K562 (cell line): ENCODE measurements around the gene ZBTB24. TPM values are rescaled to one million over a fixed set of nuclear protein-coding genes. Genes with fewer than 3 reads are reported as not detected.
A peak's percentile ranks its signal among the peaks of the same experiment; 100 is the strongest.

ENCODE experiments used
- ATAC-seq: fragments of 200-7000 bp; cut with Tn5 transposase; 3 replicates; pipeline ENCODE4 v1.9.1; 2020; ENCODE audit warnings: moderate library complexity
- BruUV-seq: library from RNA; stranded (reverse); fragments of 400-500 nt; replicated peaks from 2 replicates; lab custom pipeline; 2021; lab: Mats Ljungman, UMichigan
- CTCF ChIA-PET: fragments of 300-600 bp; formaldehyde crosslinking; extraction: SDS; loops from one replicate; lab custom pipeline; 2021; ENCODE audit warnings: low intra/inter-chr PET ratio; lab: Yijun Ruan, JAX
- POLR2A ChIA-PET: fragments of 300-600, 350-650 bp; sonication (Branson Sonifier 250); formaldehyde crosslinking; extraction: SDS; loops from one replicate; lab custom pipeline; 2021; ENCODE audit warnings: antibody characterized with exemption, inconsistent platforms; lab: Yijun Ruan, JAX
- DNase-seq, 4 experiments: peaks; one replicate each; pipeline versions ENCODE4 v3.0.0 to v3.0.0-alpha.2; 2011 to 2018; ENCODE audit warnings: low spot score in 3 of 4, mixed read lengths in 3 of 4; ENCODE audit errors: extremely low read depth in 1 of 4
- FAIRE-seq: peaks from 2 replicates; lab custom pipeline; 2011; peaks lifted over from hg19 to GRCh38; lab: Jason Lieb, UNC
- H2AFZ ChIP-seq: 2 replicates; pipeline ENCODE4 v1.6.0; 2011; ENCODE audit warnings: low read depth, low read length, control low read depth, inconsistent platforms
- H3K27ac ChIP-seq: fragments of 200-600 bp; 3 replicates; pipeline ENCODE4 v1.8.0; 2011; ENCODE audit warnings: low read depth, mild to moderate bottlenecking, control low read depth, inconsistent platforms, low read length, moderate library complexity, mixed read lengths; ENCODE audit errors: extremely low read depth
- H3K27me3 ChIP-seq, 2 experiments: fragments of 300-600 bp in 1 of 2; 2 replicates in 1 of 2; 3 replicates in 1 of 2; pipeline versions ENCODE4 v1.6.0 to v1.8.0; 2011; ENCODE audit warnings: inconsistent platforms in 2 of 2, low read length in 2 of 2, mild to moderate bottlenecking in 1 of 2, mixed read lengths in 1 of 2, moderate library complexity in 1 of 2; ENCODE audit not compliant: control insufficient read depth in 2 of 2, insufficient read depth in 2 of 2
- H3K36me3 ChIP-seq: fragments of 300-600 bp; 3 replicates; pipeline ENCODE4 v1.8.0; 2011; ENCODE audit warnings: mild to moderate bottlenecking, low read length, inconsistent platforms; ENCODE audit not compliant: control insufficient read depth, insufficient read depth
- H3K4me1 ChIP-seq, 2 experiments: fragments of 200-600 bp in 1 of 2; replicated peaks in 1 of 2; 2 replicates in 1 of 2; 3 replicates in 1 of 2; pipeline versions ENCODE4 v1.5.1 to v1.8.0; 2011; ENCODE audit warnings: inconsistent platforms in 2 of 2, low read length in 2 of 2, mild to moderate bottlenecking in 1 of 2, mixed read lengths in 1 of 2, moderate library complexity in 1 of 2; ENCODE audit not compliant: control insufficient read depth in 2 of 2, insufficient read depth in 2 of 2
- H3K4me2 ChIP-seq: 2 replicates; pipeline ENCODE4 v1.6.1; 2011; ENCODE audit warnings: low read length, control low read depth, inconsistent platforms, mixed read lengths; ENCODE audit not compliant: insufficient read depth
- H3K4me3 ChIP-seq: fragments of 200-600 bp; sonication (generic), shearing (Covaris generic); 2 replicates; pipeline ENCODE4 v1.5.1; 2016; ENCODE audit warnings: control low read depth, inconsistent platforms
- H3K79me2 ChIP-seq: fragments of 200-600 bp; 3 replicates; pipeline ENCODE4 v1.8.0; 2011; ENCODE audit warnings: low read length, inconsistent platforms; ENCODE audit not compliant: control insufficient read depth, insufficient read depth
- H3K9ac ChIP-seq, 2 experiments: 2 replicates each; pipeline versions ENCODE4 v1.6.0 to v1.6.1; 2011; ENCODE audit warnings: low read depth in 2 of 2, low read length in 2 of 2, control low read depth in 1 of 2, inconsistent platforms in 1 of 2, mild to moderate bottlenecking in 1 of 2, mixed read lengths in 1 of 2; ENCODE audit not compliant: insufficient read depth in 1 of 2
- H3K9me1 ChIP-seq: one replicate; pipeline ENCODE4 v1.6.0; 2011; ENCODE audit warnings: inconsistent platforms, mild to moderate bottlenecking, low read length, moderate library complexity; ENCODE audit not compliant: control insufficient read depth, insufficient read depth
- H3K9me3 ChIP-seq: replicated peaks from 2 replicates; pipeline ENCODE4 v1.5.1; 2011; ENCODE audit warnings: low read depth, low read length, inconsistent platforms; ENCODE audit not compliant: control insufficient read depth, insufficient read depth
- H4K20me1 ChIP-seq: replicated peaks from 2 replicates; pipeline ENCODE4 v1.6.1; 2011; ENCODE audit warnings: low read length, inconsistent platforms, mixed read lengths; ENCODE audit not compliant: control insufficient read depth, insufficient read depth
- POLR2G ChIP-seq: fragments of 200-400 bp; formaldehyde crosslinking; IDR thresholded peaks from 2 replicates; pipeline ENCODE4 v1.6.1; 2017; ENCODE audit warnings: low read depth, mild to moderate bottlenecking, antibody characterized with exemption, low read length, moderate library complexity
- SAP30 ChIP-seq: fragments of 200-600 bp; sonication (generic); IDR thresholded peaks from 2 replicates; pipeline ENCODE4 v1.6.1; 2012; ENCODE audit warnings: borderline replicate concordance, low read depth, mild to moderate bottlenecking, moderate library complexity, low read length, control low read depth, inconsistent platforms; ENCODE audit not compliant: insufficient read depth, poor library complexity, severe bottlenecking
- TEAD1 ChIP-seq, 2 experiments: fragments of 450-650 bp in 1 of 2; sonication (generic) in 1 of 2; formaldehyde crosslinking; IDR thresholded peaks; 2 replicates each; pipeline versions ENCODE4 v1.4.0 to v1.8.0; 2020 to 2022; ENCODE audit warnings: mild to moderate bottlenecking in 2 of 2, missing genetic modification reagents in 1 of 2
- ZC3H11A ChIP-seq: IDR thresholded peaks from 2 replicates; pipeline ENCODE4 v1.6.1; 2012; ENCODE audit warnings: low read depth, low read length, improper control_type of control experiment
- ZNF263 ChIP-seq: sonication (generic); formaldehyde crosslinking; IDR thresholded peaks from 2 replicates; pipeline ENCODE4 v1.8.0; 2022; ENCODE audit warnings: mild to moderate bottlenecking, missing genetic modification reagents, borderline replicate concordance
- WGBS: fragments of 100-300 bp; shearing (Covaris generic); methylation state at CpG from one replicate; pipeline ENCODE4 v1.1.6; 2016; ENCODE audit warnings: low coverage, mixed read lengths; ENCODE audit not compliant: insufficient coverage; ENCODE audit errors: missing lambda C conversion rate; 5-methylcytosine and 5-hydroxymethylcytosine counted together
- in situ Hi-C: fragments of 300-500 bp; cut with MboI; formaldehyde crosslinking; loops from 4 replicates; pipeline ENCODE4 v1.15.0; 2018; ENCODE audit warnings: inconsistent platforms, mixed read lengths
- intact Hi-C: fragments of 100-400 bp; cut with micrococcal nuclease; formaldehyde crosslinking; loops from 2 replicates; pipeline ENCODE4 v1.14.2; 2022
- polyA plus RNA-seq, 8 experiments: library from polyadenylated mRNA; depleted of rRNA in 4 of 8; stranded (reverse) in 5 of 8; unstranded in 3 of 8; fragments of >200 nt; fragmentation: Nextera tagmentation in 2 of 8; fragmentation: Illumina TruSeq in 1 of 8; extraction: Ambion mirVana in 2 of 8; extraction: Trizol in 1 of 8; gene quantifications; 2 replicates each; pipeline versions ENCODE4 v1.2.1 to v1.2.3, GENCODE V29; 2011 to 2014; ENCODE audit warnings: inconsistent platforms in 1 of 8, missing spikeins in 1 of 8
- total RNA-seq, 7 experiments: library from RNA; depleted of rRNA in 6 of 7; stranded (reverse); fragments of >200 nt in 6 of 7; fragmentation: Illumina TruSeq in 2 of 7; extraction: Trizol in 2 of 7; gene quantifications; 2 replicates each; pipeline versions ENCODE4 v1.2.1 to v1.2.3, GENCODE V29; 2011 to 2021; ENCODE audit warnings: low replicate concordance in 1 of 7

The ZBTB24 gene
- total and polyA plus RNA-seq, 9 of the 15 experiments (the other 6 are each of a cell fraction or from before 2014, with no cell fraction given) = 2.0 to 16.7 (median 8.3) TPM

DNA sequence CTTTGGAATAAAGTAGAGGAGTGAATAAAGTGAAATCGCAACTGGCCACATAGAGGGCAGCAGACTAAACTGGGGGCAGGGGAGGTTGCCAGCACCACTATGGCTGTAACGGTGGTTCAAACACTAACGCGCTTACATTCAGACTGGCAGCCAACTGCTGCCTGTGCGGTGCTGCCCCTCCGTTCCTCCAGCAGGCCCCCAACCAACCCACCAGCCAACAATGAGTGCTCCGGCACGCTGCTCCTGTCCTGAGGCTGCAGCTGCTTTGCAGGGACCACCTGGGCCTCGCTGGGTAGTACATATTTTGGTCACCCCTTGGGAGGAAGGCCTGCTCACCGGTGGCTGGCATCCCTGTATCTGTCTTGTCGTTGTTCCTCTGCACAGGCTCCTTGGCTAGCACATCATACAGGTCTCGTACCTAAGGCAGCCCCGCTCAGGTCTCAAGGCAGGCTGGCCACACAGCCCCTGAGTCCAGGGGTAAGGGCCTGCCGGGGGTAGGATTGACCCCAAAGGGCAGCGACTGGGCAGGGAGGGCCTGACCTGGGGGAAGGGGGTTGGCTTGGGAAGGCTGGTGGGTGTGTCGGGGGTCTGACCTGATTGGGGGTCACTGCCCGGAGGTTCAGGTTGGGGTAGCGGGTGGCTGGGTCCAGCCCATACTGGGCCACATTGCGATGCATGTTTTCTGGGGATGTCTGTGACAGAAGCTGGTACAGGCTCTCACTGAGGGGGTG is 33.8 kb downstream of the ZBTB24 start:
- intact Hi-C loops (no loop called here), in situ Hi-C loops (no loop called here)
- BruUV-seq = no TSS peak
- no peak overlapping the region for H3K4me3 ChIP-seq
- FAIRE-seq = no peak
- no peak for ATAC-seq
- 71% methylated on average over 13 of the region's 19 CpGs for WGBS
- no peak for TF ChIP-seq ZNF263 (CRISPR knock-in tag)
- TF ChIP-seq ZC3H11A = no peak
- TF ChIP-seq TEAD1 (CRISPR knock-in tag; IDR thresholded peaks at IDR 0.05) = no peak
- peak; percentile 69 for TF ChIP-seq POLR2G
- TF ChIP-seq SAP30 = no peak
- no peak for DNase-seq
- no peaks in the 10 kb centered on the region for H3K27me3 ChIP-seq
- peaks cover 26% of the 10 kb centered on the region; the same call in 2 of the 3 replicates for H3K36me3 ChIP-seq
- no peaks in the 10 kb centered on the region for H4K20me1 ChIP-seq
- no peak overlapping the region for H2AFZ ChIP-seq
- no peaks in the 10 kb centered on the region for H3K9me1 ChIP-seq
- H3K9me3 ChIP-seq = no peaks in the 10 kb centered on the region
- 0 out of 4 replicates have a peak overlapping the region, but pooled peaks of 1 of the 2 experiments have one; percentile 29 for H3K9ac ChIP-seq
- H3K79me2 ChIP-seq = no peaks in the 10 kb centered on the region
- ChIA-PET CTCF (no interaction called here), POLR2A (interaction anchor here (1.2 to 8.2 kb wide), 3 partner anchors 5 to 33 kb away, joined by 3 to 92 read pairs (median 7); partner anchors contain the start of genes PPIL6 and SMPD2)
- H3K4me2 ChIP-seq = no peak overlapping the region
- H3K27ac ChIP-seq = no peak overlapping the region
- H3K4me1 ChIP-seq = peaks cover 11 to 46% of the 10 kb centered on the region in 2 experiments; a peak in 4 of 5 replicates
